Adrenal gland (tissue), 12 donors: ENCODE results near the gene ETV6. TPM values are rescaled to one million over a fixed set of nuclear protein-coding genes. Genes with fewer than 3 reads are reported as not detected.

Experiments
- DNase-seq, 7 donors: peaks; one replicate each; pipeline ENCODE4 v3.0.0-alpha.2; 2019 to 2020
- H3K27ac ChIP-seq, 5 donors: fragments of 200-600 bp; sonication (generic) in 4 of 5; 1 replicate in 3 of 5; 2 replicates in 2 of 5; pipeline versions ENCODE4 v1.5.1 to v1.8.0; 2016 to 2020; ENCODE audit warnings: mild to moderate bottlenecking in 1 of 5
- H3K27me3 ChIP-seq: fragments of 200-600 bp; 2 replicates; pipeline ENCODE4 v1.8.0; 2021
- H3K36me3 ChIP-seq, 2 donors: fragments of 200-600 bp; replicated peaks in 1 of 2; 1 replicate in 1 of 2; 2 replicates in 1 of 2; pipeline versions ENCODE4 v1.5.1 to v1.8.0; 2018 to 2022
- H3K4me1 ChIP-seq, 2 donors: fragments of 200-600 bp; replicated peaks in 1 of 2; 1 replicate in 1 of 2; 2 replicates in 1 of 2; pipeline versions ENCODE4 v1.5.1 to v1.8.0; 2018 to 2021
- H3K4me3 ChIP-seq, 4 donors: fragments of 200-600 bp; sonication (generic) in 3 of 4; one replicate each; pipeline ENCODE4 v1.5.1; 2016 to 2018
- H3K9me3 ChIP-seq, 3 donors: fragments of 200-600 bp; sonication (generic) in 1 of 3; replicated peaks in 1 of 3; 1 replicate in 2 of 3; 2 replicates in 1 of 3; pipeline versions ENCODE4 v1.5.1 to v1.8.0; 2016 to 2021
- POLR2A ChIP-seq, 2 donors: fragments of 450-650 bp; IDR thresholded peaks; one replicate each; pipeline ENCODE4 v1.6.1; 2017; ENCODE audit warnings: antibody characterized with exemption in 2 of 2, mild to moderate bottlenecking in 2 of 2, moderate library complexity in 1 of 2
- WGBS, 4 donors: extraction: QIAGEN DNeasy Blood & Tissue Kit in 2 of 4; methylation state at CpG; one replicate each; pipeline versions ENCODE4 v1.1.5 to v1.1.7; 2013 to 2017; 5-methylcytosine and 5-hydroxymethylcytosine counted together
- intact Hi-C, 2 donors: fragments of 100-400 bp; cut with DNase I; formaldehyde crosslinking; loops; one replicate each; pipeline versions ENCODE4 v1.14.1 to v1.15.0; 2022 to 2023
- polyA plus RNA-seq, 3 donors: library from polyadenylated mRNA; stranded (reverse); fragments of 200-250 nt in 2 of 3; fragments of 350-450 nt in 1 of 3; fragmentation: Illumina TruSeq in 1 of 3; extraction: RNeasy Lipid Tissue Mini Kit (QIAGEN cat#74804) in 1 of 3; gene quantifications; one replicate each; pipeline ENCODE4 v1.2.3, GENCODE V29; 2013 to 2014
- total RNA-seq, 9 donors: library from RNA; depleted of rRNA in 4 of 9; stranded (reverse); fragments of >200 nt in 4 of 9; fragments of 120-200 nt in 1 of 9; fragmentation: NEBNext Ultra II Directional in 1 of 9; extraction: Animal tissue kit (Norgen Biotek cat#: 25700) in 1 of 9; gene quantifications; one replicate each; pipeline versions ENCODE4 v1.1.0 to v1.2.4, GENCODE V29; 2013 to 2023
- TF ChIP-seq, protein P1 (sequence below), 6 experiments: fragments of 450-650 bp in 4 of 6; fragments of 200-600 bp in 2 of 6; sonication (generic) in 1 of 6; IDR thresholded peaks; 1 replicate in 5 of 6; 2 replicates in 1 of 6; pipeline versions ENCODE4 v1.5.1 to v1.8.0; 2016 to 2021; ENCODE audit warnings: antibody characterized with exemption in 6 of 6, mild to moderate bottlenecking in 2 of 6, moderate library complexity in 1 of 6
- donor health status: healthy with polysubstance abuse.
- donor health status: Bipolar disorder and iron deficiency.
- donor health status: DM: yes; HTN: yes; CAD: no.
- donor health status: DM: no; HTN: no; CAD: no.
- donor health status: DM: no; HTN: no; CAD: no.
- donor health status: DM: yes; HTN: yes; CAD: no.

The ETV6 gene
- total and polyA plus RNA-seq, 12 donors = 9.6 to 46.6 (median 19.5) TPM

DNA sequence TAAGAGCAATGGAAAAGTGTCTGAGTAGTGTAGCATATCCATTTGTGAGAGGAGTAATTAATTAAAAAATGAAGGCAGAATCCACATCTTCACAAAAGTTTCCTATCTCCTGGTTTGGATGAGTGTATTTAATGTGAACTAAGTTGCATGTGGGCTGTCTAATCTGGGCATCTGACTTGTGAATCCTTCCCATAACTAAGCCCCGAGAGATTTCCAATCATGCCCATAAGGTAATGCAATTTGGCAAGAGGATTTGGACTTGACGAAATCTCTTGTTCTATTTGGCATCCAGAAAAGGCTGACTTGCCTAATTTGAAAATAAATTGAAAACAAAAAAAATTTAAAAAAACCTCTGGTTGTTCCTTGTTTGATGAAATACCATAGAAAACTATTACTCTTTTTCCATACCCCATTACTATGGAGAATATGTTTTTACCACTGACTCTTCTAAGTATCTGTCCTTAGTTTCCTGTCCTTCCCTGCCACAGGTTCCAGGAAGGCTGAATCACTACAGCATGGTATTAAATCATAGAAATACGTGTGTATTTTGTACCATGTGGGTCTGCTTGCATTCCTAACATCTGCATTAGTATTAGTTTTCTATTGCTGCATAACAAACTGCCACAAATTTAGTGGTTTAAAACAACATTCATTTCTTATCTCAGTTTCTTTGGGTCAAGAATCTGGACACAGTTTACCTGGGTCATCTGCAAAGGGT is 48.4 kb downstream of the ETV6 start:
- peak overlapping the region in 3 of 5 donors; percentile 26 to 78 (median 45) for H3K27ac ChIP-seq
- H3K36me3 ChIP-seq = no peaks in the 10 kb centered on the region
- 38 to 48% (median 42%) methylated on average over 3 of the region's 3 CpGs for WGBS, 4 donors
- intact Hi-C loops = no loop called here
- peak in 3 of 7 donors; percentile 51 to 64 (median 57) for DNase-seq
- TF ChIP-seq, protein P1, sequence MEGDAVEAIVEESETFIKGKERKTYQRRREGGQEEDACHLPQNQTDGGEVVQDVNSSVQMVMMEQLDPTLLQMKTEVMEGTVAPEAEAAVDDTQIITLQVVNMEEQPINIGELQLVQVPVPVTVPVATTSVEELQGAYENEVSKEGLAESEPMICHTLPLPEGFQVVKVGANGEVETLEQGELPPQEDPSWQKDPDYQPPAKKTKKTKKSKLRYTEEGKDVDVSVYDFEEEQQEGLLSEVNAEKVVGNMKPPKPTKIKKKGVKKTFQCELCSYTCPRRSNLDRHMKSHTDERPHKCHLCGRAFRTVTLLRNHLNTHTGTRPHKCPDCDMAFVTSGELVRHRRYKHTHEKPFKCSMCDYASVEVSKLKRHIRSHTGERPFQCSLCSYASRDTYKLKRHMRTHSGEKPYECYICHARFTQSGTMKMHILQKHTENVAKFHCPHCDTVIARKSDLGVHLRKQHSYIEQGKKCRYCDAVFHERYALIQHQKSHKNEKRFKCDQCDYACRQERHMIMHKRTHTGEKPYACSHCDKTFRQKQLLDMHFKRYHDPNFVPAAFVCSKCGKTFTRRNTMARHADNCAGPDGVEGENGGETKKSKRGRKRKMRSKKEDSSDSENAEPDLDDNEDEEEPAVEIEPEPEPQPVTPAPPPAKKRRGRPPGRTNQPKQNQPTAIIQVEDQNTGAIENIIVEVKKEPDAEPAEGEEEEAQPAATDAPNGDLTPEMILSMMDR (IDR thresholded peaks at IDR 0.05) = no peak
- peak in 1 of 2 donors; percentile 7 for TF ChIP-seq POLR2A (IDR thresholded peaks at IDR 0.05)
- no peaks in the 10 kb centered on the region for H3K9me3 ChIP-seq
- H3K27me3 ChIP-seq = no peaks in the 10 kb centered on the region
- no peak overlapping the region for H3K4me3 ChIP-seq
- peaks cover 22 to 51% of the 10 kb centered on the region in 2 donors for H3K4me1 ChIP-seq

DNA sequence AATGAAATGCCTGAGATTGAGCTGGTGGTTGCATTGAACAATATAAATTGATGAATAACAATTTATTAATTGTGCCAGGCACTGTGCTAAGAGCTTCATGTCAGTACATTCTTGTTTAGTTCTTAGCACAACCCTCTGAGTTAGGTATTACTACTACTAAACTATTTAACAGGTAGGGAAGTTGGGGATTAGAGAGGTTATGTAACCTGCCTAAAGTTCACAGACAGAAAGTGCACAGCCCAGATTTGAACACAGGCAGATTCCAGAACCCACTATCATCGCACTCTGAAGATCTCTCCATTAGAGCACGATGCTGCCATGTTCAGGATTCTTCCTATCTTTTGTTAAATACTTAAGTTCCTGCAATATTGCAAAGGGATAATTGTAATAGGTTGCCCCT is 49.3 kb downstream of the ETV6 start:
- DNase-seq = no peak
- TF ChIP-seq POLR2A (IDR thresholded peaks at IDR 0.05) = no peak
- TF ChIP-seq, protein P1 (IDR thresholded peaks at IDR 0.05) = no peak
- no peaks in the 10 kb centered on the region for H3K9me3 ChIP-seq
- WGBS, 4 donors = 89 to 95% (median 94%) methylated on average over 2 of the region's 2 CpGs
- H3K27ac ChIP-seq = peak overlapping the region in 2 of 5 donors; percentile 45 to 76
- no peak overlapping the region for H3K4me3 ChIP-seq
- intact Hi-C loops = no loop called here
- peaks cover 22 to 51% of the 10 kb centered on the region in 2 donors for H3K4me1 ChIP-seq
- no peaks in the 10 kb centered on the region for H3K36me3 ChIP-seq
- no peaks in the 10 kb centered on the region for H3K27me3 ChIP-seq

DNA sequence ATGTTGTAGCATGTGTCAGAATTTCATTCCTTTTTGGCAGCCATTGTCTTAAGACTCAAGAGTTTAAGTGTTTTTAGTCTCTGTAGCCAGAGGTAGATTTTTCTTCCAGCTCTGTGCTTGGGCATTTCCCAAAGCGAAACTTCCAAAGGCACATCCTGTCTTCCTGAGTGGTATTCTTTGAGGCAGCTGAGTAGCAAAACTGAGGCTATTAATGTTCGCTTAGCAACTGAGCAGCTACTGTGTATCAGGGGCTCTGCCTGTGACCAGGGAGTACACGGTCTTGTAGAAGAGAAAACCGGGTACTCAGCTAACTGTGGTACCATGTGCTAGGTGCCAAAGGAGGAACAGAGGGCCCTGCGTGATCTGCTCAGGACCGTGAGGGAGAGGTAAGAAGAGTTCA is 52.0 kb downstream of the ETV6 start:
- no peaks in the 10 kb centered on the region for H3K36me3 ChIP-seq
- no peak overlapping the region for H3K4me3 ChIP-seq
- intact Hi-C loops = no loop called here
- H3K4me1 ChIP-seq = peaks cover 29 to 63% of the 10 kb centered on the region in 2 donors
- TF ChIP-seq POLR2A (IDR thresholded peaks at IDR 0.05) = no peak
- TF ChIP-seq, protein P1 (IDR thresholded peaks at IDR 0.05) = no peak
- H3K9me3 ChIP-seq = no peaks in the 10 kb centered on the region
- WGBS, 4 donors = 47 to 60% (median 54%) methylated on average over 6 of the region's 6 CpGs
- no peak for DNase-seq
- peak overlapping the region in 2 of 5 donors; percentile 62 to 66 for H3K27ac ChIP-seq
- no peaks in the 10 kb centered on the region for H3K27me3 ChIP-seq

DNA sequence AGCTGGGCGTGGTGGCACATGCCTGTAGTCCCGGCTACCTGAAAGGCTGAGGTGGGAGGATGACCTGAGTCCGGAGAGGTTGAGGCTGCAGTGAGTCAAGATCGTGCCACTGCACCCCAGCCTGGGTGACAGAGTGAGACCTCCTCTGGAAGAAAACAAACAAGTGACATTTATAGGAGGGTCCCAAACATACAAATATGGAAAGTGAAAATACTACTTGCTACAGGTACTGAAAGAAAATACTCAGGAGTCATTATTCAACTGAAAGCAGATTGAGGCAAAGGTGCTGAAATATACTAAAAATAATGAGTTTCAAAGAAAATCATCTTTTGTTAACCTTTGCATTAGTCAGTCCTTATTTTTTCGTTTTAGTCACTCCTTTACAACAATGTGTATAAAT is 53.5 kb downstream of the ETV6 start:
- 87 to 92% (median 91%) methylated on average over 5 of the region's 5 CpGs for WGBS, 4 donors
- H3K27ac ChIP-seq = no peak overlapping the region

More for the DNA sequence above, 53.5 kb downstream of the ETV6 start:
- no peaks in the 10 kb centered on the region for H3K36me3 ChIP-seq
- TF ChIP-seq POLR2A (IDR thresholded peaks at IDR 0.05) = no peak
- TF ChIP-seq, protein P1 (IDR thresholded peaks at IDR 0.05) = no peak
- H3K27me3 ChIP-seq = no peaks in the 10 kb centered on the region
- peaks cover 44 to 64% of the 10 kb centered on the region in 2 donors for H3K4me1 ChIP-seq
- intact Hi-C loops = no loop called here
- no peak for DNase-seq
- H3K9me3 ChIP-seq = no peaks in the 10 kb centered on the region
- H3K4me3 ChIP-seq = no peak overlapping the region
